Left kidney (tissue), 1 donor: ENCODE data around the gene OGG1. TPM values are rescaled to one million over a fixed set of nuclear protein-coding genes. Genes with fewer than 3 reads are reported as not detected.

Source experiments
- polyA plus RNA-seq: library from polyadenylated mRNA; unstranded; fragments of 120-200 nt; gene quantifications from one replicate; pipeline ENCODE4 v1.2.1, GENCODE V29; 2013; ENCODE audit not compliant: insufficient read length

OGG1 gene
- polyA plus RNA-seq, 1 donor: 72.2 TPM

Other genes starting within 250 kb of the OGG1 start
- gene LHFPL4, start 196.1 kb upstream of the OGG1 start, polyA plus RNA-seq: 0.05 TPM
- gene MTMR14, start 100.4 kb upstream of the OGG1 start, polyA plus RNA-seq: 37.7 TPM
- gene CPNE9, start 46.1 kb upstream of the OGG1 start, polyA plus RNA-seq: not detected
- gene BRPF1, start 18.2 kb upstream of the OGG1 start, polyA plus RNA-seq: 17.9 TPM
- 14.6 TPM for gene CAMK1, start 20.0 kb downstream of the OGG1 start, polyA plus RNA-seq
- 64.1 TPM for gene TADA3, start 42.5 kb downstream of the OGG1 start, polyA plus RNA-seq
- 125 TPM for gene ARPC4, start 43.1 kb downstream of the OGG1 start, polyA plus RNA-seq
- 73.4 TPM for gene TTLL3, start 60.3 kb downstream of the OGG1 start, polyA plus RNA-seq
- gene RPUSD3, start 94.1 kb downstream of the OGG1 start, polyA plus RNA-seq: 36.1 TPM
- gene CIDEC, start 130.3 kb downstream of the OGG1 start, polyA plus RNA-seq: not detected
- gene JAGN1, start 140.7 kb downstream of the OGG1 start, polyA plus RNA-seq: 44.4 TPM
- gene IL17RE, start 152.9 kb downstream of the OGG1 start, polyA plus RNA-seq: 18.6 TPM
- 38.3 TPM for gene IL17RC, start 167.1 kb downstream of the OGG1 start, polyA plus RNA-seq
- 46.3 TPM for gene CRELD1, start 183.9 kb downstream of the OGG1 start, polyA plus RNA-seq
- gene PRRT3, start 202.5 kb downstream of the OGG1 start, polyA plus RNA-seq: 4.4 TPM
- 82.8 TPM for gene EMC3, start 236.9 kb downstream of the OGG1 start, polyA plus RNA-seq